Suprapubic skin (tissue), 4 donors: ENCODE measurements around the gene MED4. TPM values are rescaled to one million over a fixed set of nuclear protein-coding genes. Genes with fewer than 3 reads are reported as not detected.

Source experiments
- DNase-seq, 2 donors: peaks; one replicate each; pipeline ENCODE4 v3.0.0-alpha.2; 2019; ENCODE audit warnings: low spot score in 2 of 2
- H3K27ac ChIP-seq: fragments of 200-600 bp; sonication (generic); one replicate; pipeline ENCODE4 v1.5.1; 2019
- H3K27me3 ChIP-seq: fragments of 200-600 bp; sonication (generic); one replicate; pipeline ENCODE4 v1.5.1; 2019
- H3K36me3 ChIP-seq: fragments of 200-600 bp; sonication (generic); one replicate; pipeline ENCODE4 v1.5.1; 2019
- H3K4me1 ChIP-seq: fragments of 200-600 bp; sonication (generic); one replicate; pipeline ENCODE4 v1.5.1; 2019
- H3K4me3 ChIP-seq: fragments of 200-600 bp; sonication (generic); one replicate; pipeline ENCODE4 v1.5.1; 2019; ENCODE audit warnings: mild to moderate bottlenecking
- H3K9me3 ChIP-seq: fragments of 200-600 bp; sonication (generic); one replicate; pipeline ENCODE4 v1.5.1; 2019
- CTCF ChIP-seq, 2 donors: fragments of 200-600 bp in 1 of 2; fragments of 450-650 bp in 1 of 2; sonication (generic) in 1 of 2; IDR thresholded peaks; one replicate each; pipeline ENCODE4 v1.5.1; 2016 to 2019; ENCODE audit warnings: antibody characterized with exemption in 2 of 2, mild to moderate bottlenecking in 1 of 2, moderate library complexity in 1 of 2
- EP300 ChIP-seq: sonication (generic); formaldehyde crosslinking; IDR thresholded peaks from one replicate; pipeline ENCODE4 v1.6.1; 2017; ENCODE audit warnings: antibody characterized with exemption
- POLR2A ChIP-seq, 2 donors: fragments of 450-650 bp; IDR thresholded peaks; one replicate each; pipeline ENCODE4 v1.6.1; 2017; ENCODE audit warnings: antibody characterized with exemption in 2 of 2, mild to moderate bottlenecking in 2 of 2, moderate library complexity in 2 of 2
- POLR2AphosphoS5 ChIP-seq, 3 donors: sonication (generic); formaldehyde crosslinking; IDR thresholded peaks; one replicate each; pipeline ENCODE4 v1.6.1; 2017; ENCODE audit warnings: antibody characterized with exemption in 3 of 3
- WGBS: methylation state at CpG from one replicate; pipeline ENCODE4 v1.1.5; 2018; 5-methylcytosine and 5-hydroxymethylcytosine counted together
- total RNA-seq, 4 donors: library from RNA; depleted of rRNA; stranded (reverse); fragments of >200 nt; gene quantifications; one replicate each; pipeline ENCODE4 v1.1.0, GENCODE V29; 2016

MED4 gene
- total RNA-seq, 4 donors from 2014 or later: 34.7 to 46.3 (median 40.6) TPM

GRCh38 chr13:48110931-48111721, 16.2 kb upstream of the MED4 start:
- DNase-seq: no peak
- WGBS: 40% methylated on average over 3 of the region's 3 CpGs
- no peaks in the 10 kb centered on the region for H3K9me3 ChIP-seq

DNA sequence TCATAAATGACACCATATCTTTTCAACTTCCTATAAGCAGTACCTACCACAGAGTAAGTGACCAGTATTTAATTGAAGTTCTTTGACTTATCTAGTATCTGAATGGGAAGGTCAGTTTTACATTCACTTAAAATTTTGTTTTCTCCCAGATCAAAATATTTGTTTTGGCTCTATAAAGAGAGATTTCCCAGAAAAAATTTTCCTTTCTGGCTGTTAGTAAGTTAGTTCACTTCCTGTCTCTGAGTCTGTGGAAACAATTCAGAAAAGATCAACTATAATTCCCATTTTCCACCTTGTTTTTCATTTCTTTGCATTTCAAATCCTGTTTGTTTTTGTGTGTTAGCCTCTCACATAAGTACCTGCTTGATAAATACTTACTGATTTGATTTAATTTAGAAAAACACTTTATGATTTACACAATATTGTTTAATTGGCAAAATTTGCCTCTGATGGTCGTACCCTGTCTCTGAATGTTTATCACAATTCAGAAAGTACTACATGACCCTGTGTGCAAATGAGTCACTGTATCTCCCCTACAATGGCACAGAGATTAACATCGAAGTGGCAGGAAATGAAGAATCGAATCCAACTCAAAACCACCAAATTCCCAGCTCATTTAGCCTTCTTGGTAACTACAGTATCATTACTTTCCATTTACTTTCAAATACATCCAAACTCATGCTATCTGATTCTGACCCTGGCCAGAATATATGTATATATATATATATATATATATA, 15.4 kb upstream of the MED4 start:
- no peak for DNase-seq
- no peak for TF ChIP-seq POLR2A (IDR thresholded peaks at IDR 0.05)
- TF ChIP-seq EP300: no peak
- no peak for TF ChIP-seq CTCF (IDR thresholded peaks at IDR 0.05)
- TF ChIP-seq POLR2AphosphoS5 (IDR thresholded peaks at IDR 0.05): no peak
- H3K9me3 ChIP-seq: no peaks in the 10 kb centered on the region
- no peaks in the 10 kb centered on the region for H3K27me3 ChIP-seq
- no peak overlapping the region for H3K4me3 ChIP-seq
- no peaks in the 10 kb centered on the region for H3K36me3 ChIP-seq
- 52% methylated on average over 3 of the region's 3 CpGs for WGBS
- H3K27ac ChIP-seq: peak overlapping the region; percentile 16
- H3K4me1 ChIP-seq: no peaks in the 10 kb centered on the region

More at GRCh38 chr13:48110931-48111721, 16.2 kb upstream of the MED4 start:
- Histone ChIP-seq H3K27ac (peak overlapping the region; percentile 10), H3K36me3 (no peaks in the 10 kb centered on the region), H3K27me3 (no peaks in the 10 kb centered on the region), H3K4me3 (no peak overlapping the region), H3K4me1 (no peaks in the 10 kb centered on the region)
- no peak for TF ChIP-seq POLR2AphosphoS5 (IDR thresholded peaks at IDR 0.05)

DNA sequence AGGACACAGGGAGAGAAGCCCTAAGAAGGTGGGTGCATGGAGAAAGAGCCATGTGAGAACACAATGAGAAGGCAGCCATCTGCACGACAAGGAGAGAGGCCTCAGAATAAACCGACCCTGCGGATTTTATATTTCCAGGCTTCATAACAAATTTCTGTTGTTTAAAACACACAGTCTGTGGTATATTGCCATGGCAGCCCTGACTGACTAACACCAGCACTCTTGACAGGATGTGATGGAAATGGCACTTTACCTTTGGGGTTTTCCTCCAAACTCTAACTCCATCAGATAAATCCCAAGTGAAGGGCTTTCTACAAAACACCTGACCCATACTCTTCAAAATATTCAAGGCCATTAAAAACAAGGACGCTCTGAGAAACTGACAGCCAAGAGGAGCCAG, 13.2 kb upstream of the MED4 start:
- H3K4me3 ChIP-seq: no peak overlapping the region
- 71% methylated on average over 4 of the region's 4 CpGs for WGBS
- TF ChIP-seq POLR2A (IDR thresholded peaks at IDR 0.05) (no peak), EP300 (no peak), POLR2AphosphoS5 (IDR thresholded peaks at IDR 0.05) (no peak), CTCF (IDR thresholded peaks at IDR 0.05) (no peak)

GRCh38 chr13:48097793-48098192, 2.9 kb upstream of the MED4 start:
- DNase-seq: no peak
- no peaks in the 10 kb centered on the region for H3K9me3 ChIP-seq
- no peak overlapping the region for H3K27ac ChIP-seq
- no peaks in the 10 kb centered on the region for H3K36me3 ChIP-seq
- TF ChIP-seq CTCF (IDR thresholded peaks at IDR 0.05) (no peak), POLR2A (IDR thresholded peaks at IDR 0.05) (no peak), POLR2AphosphoS5 (IDR thresholded peaks at IDR 0.05) (no peak), EP300 (no peak)
- no peaks in the 10 kb centered on the region for H3K27me3 ChIP-seq
- peaks cover 20% of the 10 kb centered on the region for H3K4me1 ChIP-seq
- 84% methylated on average over 4 of the region's 4 CpGs for WGBS
- H3K4me3 ChIP-seq: no peak overlapping the region

More for the DNA sequence above, 13.2 kb upstream of the MED4 start:
- Histone ChIP-seq H3K36me3 (no peaks in the 10 kb centered on the region), H3K27ac (no peak overlapping the region), H3K27me3 (no peaks in the 10 kb centered on the region), H3K4me1 (no peaks in the 10 kb centered on the region), H3K9me3 (no peaks in the 10 kb centered on the region)
- DNase-seq: no peak

DNA sequence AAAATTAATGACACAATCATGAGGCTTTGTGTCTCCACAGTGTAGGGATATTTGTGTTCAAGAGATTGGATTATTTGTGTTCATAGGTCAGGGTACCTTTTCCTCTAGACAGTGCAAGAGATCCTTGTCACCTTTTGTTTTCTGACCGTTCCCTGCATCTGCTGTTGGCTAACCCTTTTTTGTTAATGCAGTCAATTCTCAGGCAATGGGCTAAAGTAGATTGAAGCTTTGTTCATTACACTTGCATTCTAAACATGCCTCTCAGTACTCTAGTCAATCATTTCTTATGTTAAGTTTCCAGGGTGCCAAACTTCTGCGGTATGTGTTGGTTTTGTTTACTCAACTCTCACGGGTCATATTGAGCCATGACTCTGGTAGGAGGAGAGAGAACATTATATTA, 1.8 kb upstream of the MED4 start:
- peaks cover 27% of the 10 kb centered on the region for H3K4me1 ChIP-seq
- H3K4me3 ChIP-seq: no peak overlapping the region
- no peaks in the 10 kb centered on the region for H3K9me3 ChIP-seq
- 61% methylated on average over 3 of the region's 3 CpGs for WGBS
- no peaks in the 10 kb centered on the region for H3K27me3 ChIP-seq
- DNase-seq: no peak
- no peak overlapping the region for H3K27ac ChIP-seq
- no peaks in the 10 kb centered on the region for H3K36me3 ChIP-seq
- no peak for TF ChIP-seq EP300
- no peak for TF ChIP-seq POLR2AphosphoS5 (IDR thresholded peaks at IDR 0.05)
- TF ChIP-seq POLR2A (IDR thresholded peaks at IDR 0.05): no peak
- TF ChIP-seq CTCF (IDR thresholded peaks at IDR 0.05): no peak
